Activated CD8-positive, alpha-beta memory T cell treated with anti-CD3 and anti-CD28 coated beads, Interleukin-2, amount 50 U/mL, for 24 hours (primary cell): ENCODE results near the gene PAX1.

Experiments used
- DNase-seq: peaks from one replicate; pipeline ENCODE4 v3.0.0-alpha.2; 2020; ENCODE audit errors: extremely low read depth

Gene PAX1

GRCh38 chr20:21703717-21704407, 1.6 kb upstream of the PAX1 start:
- DNase-seq = no peak

- no peak for DNase-seq
Measured at GRCh38 chr20:21704408-21705385, 767 bp upstream of the PAX1 start.

- no peak for DNase-seq
Measured at GRCh38 chr20:21706261-21707195, 1.1 kb downstream of the PAX1 start.

- DNase-seq = no peak
Measured at GRCh38 chr20:21707267-21707666, 1.8 kb downstream of the PAX1 start.

GRCh38 chr20:21707999-21708737, 2.7 kb downstream of the PAX1 start:
- DNase-seq = no peak

GRCh38 chr20:21708738-21709534, 3.5 kb downstream of the PAX1 start:
- DNase-seq = no peak

- no peak for DNase-seq
Measured at GRCh38 chr20:21709535-21709904, 4.1 kb downstream of the PAX1 start.

- no peak for DNase-seq
Measured at GRCh38 chr20:21710341-21710740, 4.9 kb downstream of the PAX1 start.

- DNase-seq = no peak
Measured at GRCh38 chr20:21710863-21711431, 5.5 kb downstream of the PAX1 start.

GRCh38 chr20:21712443-21713059, 7.1 kb downstream of the PAX1 start:
- DNase-seq = no peak

GRCh38 chr20:21713470-21713869, 8.0 kb downstream of the PAX1 start:
- no peak for DNase-seq

- no peak for DNase-seq
Measured at GRCh38 chr20:21713901-21714296, 8.4 kb downstream of the PAX1 start.

GRCh38 chr20:21714297-21715192, 9.1 kb downstream of the PAX1 start:
- DNase-seq = no peak

- DNase-seq = no peak
Measured at GRCh38 chr20:21715193-21715881, 9.9 kb downstream of the PAX1 start.

GRCh38 chr20:21719592-21720214, 14.2 kb downstream of the PAX1 start:
- DNase-seq = no peak

- no peak for DNase-seq
Measured at GRCh38 chr20:21725892-21726291, 20.4 kb downstream of the PAX1 start.

GRCh38 chr20:21729316-21729715, 23.9 kb downstream of the PAX1 start:
- no peak for DNase-seq
